Nephron progenitor cell (in vitro differentiated cells): ENCODE data around the gene TLR5.
A peak's percentile ranks its signal among the peaks of the same experiment; 100 is the strongest.

Experiments used
- DNase-seq: peaks from one replicate; pipeline ENCODE4 v3.0.0; 2021
- H3K27ac Mint-ChIP-seq: 2 replicates; pipeline ENCODE4 v1.8.0; 2021; ENCODE audit warnings: mild to moderate bottlenecking, moderate library complexity, mixed read lengths
- H3K27me3 Mint-ChIP-seq: 2 replicates; pipeline ENCODE4 v1.8.0; 2021; ENCODE audit warnings: mild to moderate bottlenecking, low read depth, mixed read lengths; ENCODE audit not compliant: poor library complexity
- H3K36me3 Mint-ChIP-seq: 2 replicates; pipeline ENCODE4 v1.8.0; 2021; ENCODE audit warnings: low read depth, mixed read lengths
- H3K4me1 Mint-ChIP-seq: 2 replicates; pipeline ENCODE4 v1.8.0; 2021; ENCODE audit warnings: mixed read lengths
- H3K4me3 Mint-ChIP-seq: 2 replicates; pipeline ENCODE4 v1.8.0; 2021; ENCODE audit warnings: mild to moderate bottlenecking, moderate library complexity, mixed read lengths
- H3K9me3 Mint-ChIP-seq: 2 replicates; pipeline ENCODE4 v1.8.0; 2021; ENCODE audit warnings: mild to moderate bottlenecking, moderate library complexity, mixed read lengths
- CTCF ChIP-seq: fragments of 200-600 bp; sonication (generic); IDR thresholded peaks from 2 replicates; pipeline ENCODE4 v1.5.0; 2021; ENCODE audit warnings: antibody characterized with exemption

Gene TLR5

DNA sequence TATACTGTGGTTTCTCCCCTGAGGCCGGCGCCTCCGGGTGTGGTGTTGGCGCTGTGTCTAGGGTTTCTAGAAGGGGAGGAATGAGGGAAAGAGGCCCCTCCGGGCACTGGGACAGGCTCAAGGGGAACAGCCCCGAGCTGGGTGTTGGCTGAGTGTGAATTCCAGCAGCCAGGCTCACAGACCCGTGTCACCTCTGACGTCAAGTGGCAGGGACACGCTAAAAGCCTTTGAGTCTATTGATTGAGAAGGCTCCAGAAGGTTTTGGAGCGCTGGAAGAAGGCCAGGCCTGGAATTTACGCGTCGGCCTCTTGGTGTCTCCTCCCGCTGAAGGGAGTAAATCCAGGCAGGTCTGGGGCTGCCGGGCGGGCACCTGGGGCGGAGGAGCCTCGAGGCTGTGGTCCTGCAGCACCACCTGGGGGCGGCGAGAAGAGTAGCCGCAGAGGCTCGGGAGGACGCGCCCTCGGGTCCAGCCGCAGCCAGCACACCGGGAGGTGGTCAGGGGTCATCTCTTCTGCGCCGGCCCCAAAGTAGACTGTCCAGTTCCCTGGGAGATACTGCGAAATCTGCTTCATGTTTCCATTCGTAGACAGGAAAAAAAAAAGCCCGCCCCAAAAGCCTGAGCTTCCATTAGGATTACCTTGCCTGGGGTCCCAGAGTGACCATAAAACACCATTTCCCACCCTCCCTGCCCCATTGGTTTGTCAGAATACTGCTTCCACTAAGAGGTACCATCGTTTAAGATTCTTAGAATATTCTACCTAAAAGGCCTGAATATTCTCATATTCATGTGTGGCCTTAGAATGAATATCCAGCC is 61.7 kb downstream of the TLR5 start:
- H3K4me3 Mint-ChIP-seq = no peak overlapping the region
- DNase-seq = peak; percentile 90
- peak; percentile 98 for TF ChIP-seq CTCF
- H3K9me3 Mint-ChIP-seq = no peaks in the 10 kb centered on the region
- peaks cover 39% of the 10 kb centered on the region for H3K4me1 Mint-ChIP-seq
- peak overlapping the region; percentile 96 for H3K27ac Mint-ChIP-seq
- no peaks in the 10 kb centered on the region for H3K36me3 Mint-ChIP-seq
- peaks cover 13% of the 10 kb centered on the region for H3K27me3 Mint-ChIP-seq

DNA sequence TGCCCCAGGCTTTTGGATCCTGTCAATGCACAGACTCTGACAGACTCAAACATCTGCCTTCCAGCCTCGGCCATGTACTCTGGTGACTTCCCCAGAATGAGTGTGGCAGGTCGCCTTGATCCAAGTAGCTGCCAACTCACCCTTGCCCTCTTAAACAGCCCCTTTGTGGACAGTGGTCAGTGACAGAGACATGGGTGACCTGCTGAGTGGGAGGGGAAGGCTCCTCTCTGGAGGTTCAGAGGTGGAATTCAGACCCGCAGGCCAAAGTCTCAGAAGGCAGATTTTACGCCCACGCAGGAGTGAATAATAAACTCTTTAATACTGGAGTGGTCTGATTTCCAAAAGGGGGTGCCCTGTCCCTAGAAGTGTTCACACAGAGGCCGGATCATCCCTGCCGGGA is 63.5 kb downstream of the TLR5 start:
- Mint-ChIP-seq H3K4me1 (peaks cover 52% of the 10 kb centered on the region), H3K27ac (no peak overlapping the region), H3K9me3 (no peaks in the 10 kb centered on the region), H3K36me3 (no peaks in the 10 kb centered on the region), H3K4me3 (no peak overlapping the region), H3K27me3 (peaks cover 13% of the 10 kb centered on the region)
- DNase-seq = no peak
- TF ChIP-seq CTCF = no peak

DNA sequence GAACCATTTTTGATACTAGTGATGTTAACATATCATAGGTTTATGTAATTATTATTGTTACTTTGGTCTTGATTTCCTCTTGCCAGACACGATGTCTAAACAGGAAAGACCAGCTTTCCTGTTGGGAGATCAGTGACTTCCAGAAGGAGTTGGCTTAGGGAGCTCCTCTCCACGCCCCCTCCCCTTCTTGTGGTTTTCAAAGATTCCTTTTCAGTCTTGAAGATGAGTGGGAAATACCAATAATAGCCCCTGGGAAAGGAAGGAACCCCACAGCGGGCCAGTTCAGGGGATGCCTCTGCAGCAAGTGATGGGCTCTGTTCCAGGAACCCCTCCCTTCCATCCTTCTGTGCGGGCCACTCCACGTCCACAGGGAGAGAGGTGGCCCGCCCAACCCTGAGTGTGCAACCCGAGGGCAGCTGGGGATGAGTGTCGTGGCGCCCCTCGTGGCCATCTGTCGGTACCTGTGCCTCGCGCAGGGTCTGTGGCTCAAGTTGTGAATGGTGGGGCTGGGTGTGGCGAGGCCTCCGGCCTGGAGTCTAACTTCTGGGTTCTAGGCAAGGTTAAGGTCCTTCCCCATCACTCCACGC is 65.7 kb downstream of the TLR5 start:
- Mint-ChIP-seq H3K9me3 (no peaks in the 10 kb centered on the region), H3K4me3 (no peak overlapping the region), H3K36me3 (no peaks in the 10 kb centered on the region), H3K4me1 (peaks cover 53% of the 10 kb centered on the region), H3K27me3 (peaks cover 12% of the 10 kb centered on the region), H3K27ac (no peak overlapping the region)
- TF ChIP-seq CTCF = no peak
- no peak for DNase-seq

- no peak for TF ChIP-seq CTCF
Measured at GRCh38 chr1:223076362-223076761, 66.7 kb downstream of the TLR5 start.

GRCh38 chr1:223075834-223076233 is 67.2 kb downstream of the TLR5 start:
- peaks cover 8% of the 10 kb centered on the region for H3K27me3 Mint-ChIP-seq
- peaks cover 53% of the 10 kb centered on the region for H3K4me1 Mint-ChIP-seq
- no peaks in the 10 kb centered on the region for H3K9me3 Mint-ChIP-seq
- DNase-seq = no peak
- H3K36me3 Mint-ChIP-seq = no peaks in the 10 kb centered on the region
- TF ChIP-seq CTCF = no peak
- H3K4me3 Mint-ChIP-seq = no peak overlapping the region
- H3K27ac Mint-ChIP-seq = no peak overlapping the region

More at GRCh38 chr1:223076362-223076761, 66.7 kb downstream of the TLR5 start:
- H3K36me3 Mint-ChIP-seq = no peaks in the 10 kb centered on the region
- peaks cover 11% of the 10 kb centered on the region for H3K27me3 Mint-ChIP-seq
- no peak overlapping the region for H3K27ac Mint-ChIP-seq
- DNase-seq = no peak
- H3K9me3 Mint-ChIP-seq = no peaks in the 10 kb centered on the region
- no peak overlapping the region for H3K4me3 Mint-ChIP-seq
- H3K4me1 Mint-ChIP-seq = peaks cover 53% of the 10 kb centered on the region
